Right kidney (tissue), 1 donor: ENCODE results near the gene ZFP3.
"Not testable (repeated sequence)": the region's sequence is repeated elsewhere in the genome, so short reads cannot be mapped to it uniquely, and the experiment has no call there.

Experiments
- DNase-seq: peaks from one replicate; pipeline ENCODE4 v3.0.0-alpha.2; 2016

Gene ZFP3

GRCh38 chr17:5124125-5124760, 46.0 kb downstream of the ZFP3 start:
- not testable (repeated sequence) for DNase-seq

DNA sequence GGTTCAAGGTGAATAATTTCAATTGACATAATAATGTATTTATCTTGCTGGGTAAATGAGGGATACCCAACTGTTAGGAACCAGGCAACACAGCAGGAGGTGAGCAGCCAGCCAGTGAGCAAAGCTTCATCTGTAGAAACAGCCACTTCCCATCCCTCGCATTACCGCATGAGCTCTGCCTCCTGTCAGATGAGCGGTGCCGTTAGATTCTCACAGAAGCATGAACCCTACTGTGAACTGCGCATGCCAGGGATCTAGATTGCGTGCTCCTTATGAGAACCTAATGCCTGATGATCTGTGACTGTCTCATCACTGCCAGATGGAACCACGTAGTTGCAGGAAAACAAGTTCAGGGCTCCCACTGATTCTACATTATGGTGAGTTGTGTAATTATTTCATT, 46.6 kb downstream of the ZFP3 start:
- DNase-seq, result not testable (repeated sequence)

GRCh38 chr17:5126719-5127488, 48.6 kb downstream of the ZFP3 start:
- no peak for DNase-seq

DNA sequence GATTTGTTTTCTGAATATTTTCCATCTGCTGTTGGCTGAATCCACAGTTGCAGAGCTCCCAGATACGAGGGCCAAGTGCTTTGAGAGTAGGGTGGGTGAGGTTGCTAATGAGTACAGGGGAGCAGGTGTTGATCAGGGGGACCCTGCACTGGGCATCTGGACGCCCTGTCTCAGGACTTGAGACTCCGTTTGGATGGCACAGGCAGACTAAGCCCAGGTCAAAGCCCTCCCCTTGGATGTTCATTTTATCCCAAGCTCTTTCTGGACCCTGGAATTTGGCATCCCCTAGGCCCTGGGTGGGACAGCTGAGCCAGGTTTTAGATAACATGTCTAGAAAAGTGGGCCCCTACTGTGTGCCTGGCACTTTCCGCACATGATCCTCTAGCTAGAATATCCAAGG, 49.6 kb downstream of the ZFP3 start:
- DNase-seq, result no peak

DNA sequence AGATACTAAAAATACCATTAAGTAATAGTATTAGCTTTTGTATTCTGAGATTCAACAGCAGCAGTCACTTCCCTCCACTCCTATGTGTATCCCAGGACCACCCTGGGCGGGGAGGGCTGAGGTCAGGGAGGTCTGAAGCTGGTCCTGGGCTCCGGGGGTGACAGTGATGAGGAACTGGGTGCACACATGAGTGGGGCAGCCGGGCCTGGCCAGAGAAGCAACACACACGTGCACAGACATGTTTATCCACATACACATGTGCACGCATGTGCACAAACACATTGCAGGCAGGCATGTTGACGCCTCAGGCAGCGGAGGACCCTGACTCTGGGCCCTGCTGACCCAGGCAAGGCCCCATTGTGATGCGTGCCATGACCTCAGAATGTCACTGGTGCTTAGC, 50.1 kb downstream of the ZFP3 start:
- not testable (repeated sequence) for DNase-seq

- no peak for DNase-seq
These were observed 50.8 kb downstream of the ZFP3 start for GRCh38 chr17:5128905-5129535.

GRCh38 chr17:5129770-5130169, 51.5 kb downstream of the ZFP3 start:
- not testable (repeated sequence) for DNase-seq

DNA sequence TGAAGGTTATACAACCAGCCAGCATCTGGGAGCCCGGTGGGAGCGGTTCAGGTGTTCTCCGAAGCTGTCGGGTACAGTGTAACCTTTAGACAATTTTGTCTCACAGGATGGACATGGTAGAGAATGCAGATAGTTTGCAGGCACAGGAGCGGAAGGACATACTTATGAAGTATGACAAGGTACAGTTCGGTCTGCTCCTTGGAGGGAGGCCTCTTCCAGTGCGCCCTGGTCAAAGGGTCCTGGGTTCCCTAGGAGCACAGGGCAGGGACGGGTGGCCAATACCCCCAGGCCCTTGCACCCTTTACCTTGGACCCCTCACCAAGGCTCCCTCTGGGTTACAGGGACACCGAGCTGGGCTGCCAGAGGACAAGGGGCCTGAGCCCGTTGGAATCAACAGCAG, 52.0 kb downstream of the ZFP3 start:
- not testable (repeated sequence) for DNase-seq

DNA sequence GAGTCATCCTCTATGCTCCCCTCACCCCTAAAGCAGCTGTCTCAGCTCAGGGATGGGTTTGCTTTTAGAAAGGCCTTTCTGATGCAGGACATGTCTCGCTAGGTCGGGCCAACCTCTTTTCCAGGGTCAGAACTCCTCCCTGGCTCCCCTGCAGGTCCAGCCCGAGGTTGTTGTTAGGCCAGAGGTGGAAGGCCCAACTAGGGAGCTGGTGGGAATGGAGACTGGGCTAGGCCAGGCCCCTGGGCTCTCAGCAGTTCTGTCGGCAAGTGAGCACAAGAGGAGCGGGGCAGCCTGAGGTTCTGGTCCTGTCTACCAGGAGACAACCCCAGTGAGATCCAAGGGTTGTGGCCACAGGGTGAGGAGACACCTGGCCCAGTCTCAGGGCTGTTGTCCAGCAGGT, 52.4 kb downstream of the ZFP3 start:
- not testable (repeated sequence) for DNase-seq

DNA sequence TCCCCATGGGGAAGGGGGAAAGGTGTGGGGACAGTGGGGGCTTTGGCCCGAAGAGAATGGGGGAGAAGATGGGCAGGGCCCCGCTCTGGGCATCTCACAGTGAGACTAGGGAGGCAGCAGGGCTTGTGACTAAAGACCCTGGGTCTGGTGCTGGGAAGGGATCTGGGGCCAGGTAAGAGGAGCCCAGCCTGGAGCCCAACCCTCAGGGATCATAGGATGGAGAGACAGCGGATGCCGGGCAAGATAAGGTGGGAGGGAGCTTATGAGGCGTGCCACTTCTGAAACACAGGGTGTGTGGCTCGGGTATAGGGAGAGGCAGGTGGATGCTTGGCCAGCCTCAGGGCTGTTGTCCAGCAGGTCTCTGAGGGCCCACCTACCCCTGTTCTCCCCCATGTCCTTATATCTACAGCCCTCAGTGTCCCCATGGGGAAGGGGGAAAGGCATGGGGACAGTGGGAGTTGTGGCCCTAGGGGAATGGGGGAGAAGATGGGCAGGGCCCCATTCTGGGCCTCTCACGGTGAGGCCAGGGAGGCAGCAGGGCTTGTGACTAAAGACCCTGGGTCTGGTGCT, 53.0 kb downstream of the ZFP3 start:
- DNase-seq, result no peak

DNA sequence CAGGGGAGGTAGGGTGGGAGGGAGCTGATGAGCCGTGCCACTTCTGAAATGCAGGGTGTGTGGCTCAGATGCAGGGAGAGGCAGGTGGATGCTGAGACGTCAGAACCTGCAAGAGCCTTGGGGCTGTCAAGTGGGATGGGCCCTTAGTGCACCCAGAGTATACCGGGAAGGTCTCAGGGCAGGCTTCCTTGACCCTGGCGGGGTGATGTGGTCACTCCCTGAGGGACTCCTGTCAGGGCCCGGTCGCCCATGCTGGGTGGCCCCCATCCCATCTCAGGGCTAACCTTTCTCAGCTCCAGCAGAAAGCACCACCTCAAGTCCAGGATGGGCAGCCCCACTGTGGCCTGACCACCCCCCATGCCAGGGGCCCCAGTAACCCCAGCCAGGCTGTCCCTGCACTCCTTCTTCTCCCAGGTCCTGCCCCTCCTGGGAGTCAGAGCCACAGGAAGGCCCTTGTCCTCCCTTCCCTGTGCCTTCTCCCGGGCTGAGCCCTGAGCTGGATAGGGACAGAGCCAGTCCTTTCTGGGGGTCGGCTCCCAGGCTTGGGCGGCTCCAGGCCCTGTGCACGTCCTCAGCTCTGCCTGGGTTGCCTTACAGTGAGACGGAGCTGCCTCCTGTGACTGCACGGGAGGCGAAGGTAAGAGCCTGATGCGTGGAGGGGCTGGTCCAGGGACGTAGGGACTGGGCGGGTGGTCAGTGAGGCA, 53.7 kb downstream of the ZFP3 start:
- not testable (repeated sequence) for DNase-seq

GRCh38 chr17:5132503-5133225, 54.4 kb downstream of the ZFP3 start:
- DNase-seq, result not testable (repeated sequence)

DNA sequence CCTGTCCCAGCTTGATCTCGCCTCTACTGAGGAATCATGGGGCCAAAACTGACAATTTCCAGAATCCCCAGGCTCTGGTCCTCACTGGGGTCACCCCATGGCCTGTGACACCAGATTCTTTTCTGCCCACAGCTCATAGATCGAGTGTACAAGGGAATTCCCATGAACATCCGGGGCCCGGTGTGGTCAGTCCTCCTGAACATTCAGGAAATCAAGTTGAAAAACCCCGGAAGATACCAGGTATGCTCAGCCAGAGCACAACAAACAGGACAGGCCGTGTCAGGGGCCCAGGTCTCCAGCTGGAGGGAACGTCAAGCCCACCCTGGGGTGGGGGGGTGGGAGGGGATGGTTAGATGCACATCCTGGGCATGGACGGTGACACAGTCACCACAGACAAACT, 55.0 kb downstream of the ZFP3 start:
- no peak for DNase-seq

DNA sequence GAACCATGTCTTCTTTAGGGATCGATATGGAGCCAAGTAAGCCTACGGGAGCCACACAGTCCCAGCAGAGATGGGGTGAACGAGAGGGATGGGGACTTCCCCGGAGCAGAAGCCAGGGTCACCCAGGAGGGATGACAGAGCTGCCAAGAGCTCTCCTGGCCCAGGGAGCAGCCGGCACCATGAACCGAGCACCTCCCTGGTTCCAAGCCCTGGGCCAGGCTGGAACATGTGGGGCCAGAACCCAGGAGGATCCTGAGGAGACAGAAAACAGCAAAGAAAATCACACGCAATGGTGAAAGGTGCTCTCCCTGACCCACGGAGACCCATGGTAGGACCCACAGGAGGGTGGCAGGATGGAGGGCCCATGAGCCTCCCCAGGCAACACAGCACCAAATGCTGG, 55.7 kb downstream of the ZFP3 start:
- DNase-seq, result not testable (repeated sequence)

GRCh38 chr17:5134571-5134970, 56.3 kb downstream of the ZFP3 start:
- not testable (repeated sequence) for DNase-seq

GRCh38 chr17:5135131-5135712, 57.0 kb downstream of the ZFP3 start:
- not testable (repeated sequence) for DNase-seq

GRCh38 chr17:5135726-5136579, 57.7 kb downstream of the ZFP3 start:
- no peak for DNase-seq

DNA sequence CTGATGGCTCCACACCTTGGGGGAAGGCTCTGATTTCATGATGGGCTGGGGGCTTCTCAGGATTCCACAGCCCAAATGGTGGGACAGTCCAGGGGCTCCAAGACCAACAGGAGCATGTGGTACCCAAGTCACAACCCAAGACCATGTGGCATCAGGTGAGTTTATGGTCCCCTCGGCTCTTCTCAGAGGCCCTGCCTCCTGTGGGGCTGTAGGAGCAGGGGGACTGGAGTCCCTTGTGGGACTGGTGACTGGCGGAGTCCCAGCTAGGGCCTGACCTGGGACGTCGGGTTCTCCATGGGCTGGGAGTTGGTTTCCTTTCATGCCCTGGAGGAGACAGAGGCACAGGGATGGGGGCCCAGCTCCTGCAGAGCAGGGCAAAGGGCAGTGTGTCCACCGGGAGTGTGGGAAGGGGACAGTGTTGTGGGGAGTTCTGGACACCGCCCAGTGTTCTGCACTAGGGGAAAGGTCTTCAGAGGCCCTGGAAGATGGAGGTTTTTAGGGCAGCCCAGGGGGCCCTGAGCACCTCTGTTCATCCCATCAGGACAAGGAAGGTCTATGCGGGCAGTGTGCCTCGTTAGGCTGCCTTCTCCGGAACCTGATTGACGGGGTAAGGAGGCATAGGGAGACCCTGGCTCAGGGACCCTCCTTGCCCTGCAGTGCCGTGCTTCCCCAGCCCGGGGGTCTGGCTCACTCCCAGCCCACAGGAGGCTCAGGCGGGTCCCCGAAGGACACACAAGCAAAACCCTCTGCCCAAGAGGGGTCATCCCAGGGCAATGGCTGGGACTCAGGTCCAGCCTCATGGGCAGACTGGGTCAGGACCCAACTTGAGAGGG, 58.5 kb downstream of the ZFP3 start:
- DNase-seq, result not testable (repeated sequence)

DNA sequence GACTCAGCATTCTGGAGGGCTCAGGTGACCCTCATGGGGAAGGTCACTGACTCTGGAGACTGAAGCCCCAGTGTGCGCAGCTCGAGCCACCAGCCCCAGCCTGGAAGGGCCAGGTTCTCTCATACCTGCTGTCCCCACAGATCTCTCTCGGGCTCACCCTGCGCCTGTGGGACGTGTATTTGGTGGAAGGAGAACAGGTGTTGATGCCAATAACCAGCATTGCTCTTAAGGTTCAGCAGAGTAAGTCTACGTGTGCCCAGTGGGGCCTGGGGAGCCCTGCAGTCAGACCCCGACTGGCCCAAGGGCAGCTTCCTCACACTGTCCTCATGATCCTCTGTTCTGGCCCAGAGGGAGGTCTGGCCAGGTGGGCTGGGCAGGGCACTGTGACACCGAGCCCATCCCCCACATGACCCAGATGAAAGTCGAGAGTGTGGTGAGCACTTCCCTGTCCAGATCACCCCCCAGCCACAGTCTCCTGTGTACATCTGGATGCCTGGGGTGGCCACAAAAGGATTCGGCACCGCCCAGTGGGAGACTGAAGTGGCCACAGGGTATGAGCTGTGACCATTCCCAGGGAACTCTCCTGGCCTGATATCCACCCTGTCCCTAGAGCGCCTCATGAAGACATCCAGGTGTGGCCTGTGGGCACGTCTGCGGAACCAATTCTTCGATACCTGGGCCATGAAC, 59.4 kb downstream of the ZFP3 start:
- DNase-seq, result not testable (repeated sequence)
